ENCODE results near the gene CARNS1. TPM values are rescaled to one million over a fixed set of nuclear protein-coding genes. Genes with fewer than 3 reads are reported as not detected.

The CARNS1 gene
- total and polyA plus RNA-seq, 7 donors = 2.1 to 27.5 (median 7.0) TPM

GRCh38 chr11:67455054-67455453, 39.6 kb downstream of the CARNS1 start, which contains the start of gene CABP4:
Gene CABP4, plus strand, starts transcription at chr11:67455354. Its CDS starts 70 bp downstream, at chr11:67455424.
- TF ChIP-seq CTCF (IDR thresholded peaks at IDR 0.05) = no peak
- intact Hi-C loops (cut with DNase I) = no loop called here
- 89 to 100% (median 93%) methylated on average over 2 to 3 of the region's 3 CpGs for WGBS, 3 donors
- Histone ChIP-seq H3K27me3 (ENCODE audit: insufficient read depth in 3 of 3, low read length in 2 of 3) (no peaks in the 10 kb centered on the region), H3K36me3 (ENCODE audit: insufficient read depth in 1 of 2, low read depth in 1 of 2) (no peaks in the 10 kb centered on the region), H3K4me3 (no peak within 1 kb of the TSS), H3K27ac (no peak within 1 kb of the TSS), H3K9me3 (no peaks in the 10 kb centered on the region), H3K4me1 (peaks cover 3% of the 10 kb centered on the region)
- DNase-seq = no peak
- ATAC-seq = no peak

GRCh38 chr11:67456068-67456705, 40.7 kb downstream of the CARNS1 start:
- TF ChIP-seq CTCF (IDR thresholded peaks at IDR 0.05) = no peak
- 76 to 82% (median 81%) methylated on average over 24 to 25 of the region's 25 CpGs for WGBS, 3 donors
- Histone ChIP-seq H3K4me1 (peaks cover 3% of the 10 kb centered on the region), H3K36me3 (ENCODE audit: insufficient read depth in 1 of 2, low read depth in 1 of 2) (no peaks in the 10 kb centered on the region), H3K27me3 (ENCODE audit: insufficient read depth in 3 of 3, low read length in 2 of 3) (no peaks in the 10 kb centered on the region), H3K27ac (no peak overlapping the region), H3K9me3 (no peaks in the 10 kb centered on the region), H3K4me3 (no peak overlapping the region)
- intact Hi-C loops (cut with DNase I) = no loop called here
- ATAC-seq (no peak), DNase-seq (no peak)

GRCh38 chr11:67457453-67457852, 42.0 kb downstream of the CARNS1 start:
- Histone ChIP-seq H3K27ac (no peak overlapping the region), H3K36me3 (ENCODE audit: insufficient read depth in 1 of 2, low read depth in 1 of 2) (no peaks in the 10 kb centered on the region), H3K27me3 (ENCODE audit: insufficient read depth in 3 of 3, low read length in 2 of 3) (no peaks in the 10 kb centered on the region), H3K9me3 (no peaks in the 10 kb centered on the region), H3K4me3 (no peak overlapping the region), H3K4me1 (peaks cover 11% of the 10 kb centered on the region)
- no peak for ATAC-seq
- no peak for DNase-seq
- WGBS, 3 donors = 94 to 95% (median 95%) methylated on average over 12 of the region's 12 CpGs
- intact Hi-C loops (cut with DNase I) = no loop called here
- no peak for TF ChIP-seq CTCF (IDR thresholded peaks at IDR 0.05)

GRCh38 chr11:67458266-67458665, 42.8 kb downstream of the CARNS1 start:
- H3K9me3 ChIP-seq = no peaks in the 10 kb centered on the region
- H3K4me3 ChIP-seq = no peak overlapping the region
- DNase-seq (no peak), ATAC-seq (no peak)
- no peaks in the 10 kb centered on the region for H3K27me3 ChIP-seq (ENCODE audit: insufficient read depth in 3 of 3, low read length in 2 of 3)
- no peak overlapping the region for H3K27ac ChIP-seq
- H3K4me1 ChIP-seq = peaks cover 10% of the 10 kb centered on the region
- no peaks in the 10 kb centered on the region for H3K36me3 ChIP-seq (ENCODE audit: insufficient read depth in 1 of 2, low read depth in 1 of 2)
- intact Hi-C loops (cut with DNase I) = no loop called here
- TF ChIP-seq CTCF (IDR thresholded peaks at IDR 0.05) = no peak
- WGBS, 3 donors = 83 to 86% (median 85%) methylated on average over 17 to 19 of the region's 19 CpGs

- no peak for ATAC-seq
- peaks cover 23% of the 10 kb centered on the region for H3K4me1 ChIP-seq
- intact Hi-C loops (cut with DNase I) = no loop called here
- no peak for TF ChIP-seq CTCF (IDR thresholded peaks at IDR 0.05)
- H3K9me3 ChIP-seq = no peaks in the 10 kb centered on the region
- no peak overlapping the region for H3K27ac ChIP-seq
- H3K27me3 ChIP-seq (ENCODE audit: insufficient read depth in 3 of 3, low read length in 2 of 3) = no peaks in the 10 kb centered on the region
- no peak for DNase-seq
- 87 to 94% (median 88%) methylated on average over 10 of the region's 10 CpGs for WGBS, 3 donors
- H3K4me3 ChIP-seq = no peak overlapping the region
- peaks cover 0 to 5% of the 10 kb centered on the region in 2 donors for H3K36me3 ChIP-seq (ENCODE audit: insufficient read depth in 1 of 2, low read depth in 1 of 2)
Measured at GRCh38 chr11:67463186-67463585, 47.7 kb downstream of the CARNS1 start.
